Omental fat pad (tissue), 4 donors: ENCODE results near the gene GIGYF2. TPM values are rescaled to one million over a fixed set of nuclear protein-coding genes. Genes with fewer than 3 reads are reported as not detected.

Experiments
- ATAC-seq: fragments of 150-250 bp; one replicate; pipeline ENCODE4 v1.9.1; 2016; ENCODE audit warnings: mild to moderate bottlenecking, moderate library complexity; ENCODE audit not compliant: low FRiP score
- DNase-seq: peaks from one replicate; pipeline ENCODE4 v3.0.0-alpha.2; 2019; ENCODE audit warnings: low spot score
- total RNA-seq, 4 donors: library from RNA; depleted of rRNA; stranded (reverse); fragments of >200 nt; gene quantifications; one replicate each; pipeline ENCODE4 v1.1.0, GENCODE V29; 2016
- TF ChIP-seq, protein P1 (sequence below), 3 donors: fragments of 450-650 bp; IDR thresholded peaks; one replicate each; pipeline ENCODE4 v1.5.1; 2016 to 2017; ENCODE audit warnings: antibody characterized with exemption in 3 of 3, mild to moderate bottlenecking in 3 of 3, moderate library complexity in 2 of 3

The GIGYF2 gene, protein sequence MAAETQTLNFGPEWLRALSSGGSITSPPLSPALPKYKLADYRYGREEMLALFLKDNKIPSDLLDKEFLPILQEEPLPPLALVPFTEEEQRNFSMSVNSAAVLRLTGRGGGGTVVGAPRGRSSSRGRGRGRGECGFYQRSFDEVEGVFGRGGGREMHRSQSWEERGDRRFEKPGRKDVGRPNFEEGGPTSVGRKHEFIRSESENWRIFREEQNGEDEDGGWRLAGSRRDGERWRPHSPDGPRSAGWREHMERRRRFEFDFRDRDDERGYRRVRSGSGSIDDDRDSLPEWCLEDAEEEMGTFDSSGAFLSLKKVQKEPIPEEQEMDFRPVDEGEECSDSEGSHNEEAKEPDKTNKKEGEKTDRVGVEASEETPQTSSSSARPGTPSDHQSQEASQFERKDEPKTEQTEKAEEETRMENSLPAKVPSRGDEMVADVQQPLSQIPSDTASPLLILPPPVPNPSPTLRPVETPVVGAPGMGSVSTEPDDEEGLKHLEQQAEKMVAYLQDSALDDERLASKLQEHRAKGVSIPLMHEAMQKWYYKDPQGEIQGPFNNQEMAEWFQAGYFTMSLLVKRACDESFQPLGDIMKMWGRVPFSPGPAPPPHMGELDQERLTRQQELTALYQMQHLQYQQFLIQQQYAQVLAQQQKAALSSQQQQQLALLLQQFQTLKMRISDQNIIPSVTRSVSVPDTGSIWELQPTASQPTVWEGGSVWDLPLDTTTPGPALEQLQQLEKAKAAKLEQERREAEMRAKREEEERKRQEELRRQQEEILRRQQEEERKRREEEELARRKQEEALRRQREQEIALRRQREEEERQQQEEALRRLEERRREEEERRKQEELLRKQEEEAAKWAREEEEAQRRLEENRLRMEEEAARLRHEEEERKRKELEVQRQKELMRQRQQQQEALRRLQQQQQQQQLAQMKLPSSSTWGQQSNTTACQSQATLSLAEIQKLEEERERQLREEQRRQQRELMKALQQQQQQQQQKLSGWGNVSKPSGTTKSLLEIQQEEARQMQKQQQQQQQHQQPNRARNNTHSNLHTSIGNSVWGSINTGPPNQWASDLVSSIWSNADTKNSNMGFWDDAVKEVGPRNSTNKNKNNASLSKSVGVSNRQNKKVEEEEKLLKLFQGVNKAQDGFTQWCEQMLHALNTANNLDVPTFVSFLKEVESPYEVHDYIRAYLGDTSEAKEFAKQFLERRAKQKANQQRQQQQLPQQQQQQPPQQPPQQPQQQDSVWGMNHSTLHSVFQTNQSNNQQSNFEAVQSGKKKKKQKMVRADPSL (N-terminal part only)
- 10 to 100 TPM; 63.9 to 80.2 (median 72.2) TPM for total RNA-seq

DNA sequence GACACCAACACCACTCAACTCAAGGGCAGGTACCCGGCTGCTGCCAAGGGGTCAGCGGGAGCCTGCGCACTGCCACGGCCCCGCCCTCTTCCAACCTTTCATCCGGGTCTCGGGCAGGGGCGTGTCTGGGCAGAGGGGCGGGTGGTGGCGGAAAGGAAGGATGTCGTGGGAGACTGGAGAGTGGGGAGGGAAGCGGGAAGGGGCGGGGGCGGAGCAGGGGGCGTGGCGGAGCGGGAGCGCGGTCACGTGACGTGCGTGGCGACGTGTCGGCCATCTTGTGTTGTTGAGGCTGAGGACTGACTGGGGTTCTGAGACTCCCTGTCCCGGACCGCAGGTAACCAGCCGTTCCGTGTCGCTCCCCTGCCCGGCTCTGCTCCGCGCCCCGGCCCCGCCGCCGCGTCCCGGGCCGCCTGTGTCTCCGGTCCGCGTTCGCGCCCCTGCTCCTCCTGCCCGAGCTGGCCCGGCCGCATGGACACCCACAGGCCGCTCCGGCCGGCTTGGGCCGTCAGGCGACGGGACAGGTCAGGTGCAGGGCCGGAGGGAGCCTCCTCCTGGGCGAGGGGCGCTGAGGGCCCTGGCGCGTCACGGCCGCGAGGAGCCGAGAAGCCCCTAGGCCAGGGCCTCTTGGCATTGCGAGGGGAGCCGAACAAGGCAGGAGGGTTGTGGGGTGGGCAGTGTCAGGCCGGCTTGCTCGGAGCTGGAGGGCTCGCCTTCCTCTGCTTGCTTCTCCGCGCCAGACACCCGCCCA lies at the start of gene GIGYF2:
GIGYF2 (plus strand) TSS at position 273 of the 748 bp plus-strand sequence. CDS start 37,867 bp downstream, outside the sequence.
- DNase-seq, result peak; percentile 92
- TF ChIP-seq, protein P1, sequence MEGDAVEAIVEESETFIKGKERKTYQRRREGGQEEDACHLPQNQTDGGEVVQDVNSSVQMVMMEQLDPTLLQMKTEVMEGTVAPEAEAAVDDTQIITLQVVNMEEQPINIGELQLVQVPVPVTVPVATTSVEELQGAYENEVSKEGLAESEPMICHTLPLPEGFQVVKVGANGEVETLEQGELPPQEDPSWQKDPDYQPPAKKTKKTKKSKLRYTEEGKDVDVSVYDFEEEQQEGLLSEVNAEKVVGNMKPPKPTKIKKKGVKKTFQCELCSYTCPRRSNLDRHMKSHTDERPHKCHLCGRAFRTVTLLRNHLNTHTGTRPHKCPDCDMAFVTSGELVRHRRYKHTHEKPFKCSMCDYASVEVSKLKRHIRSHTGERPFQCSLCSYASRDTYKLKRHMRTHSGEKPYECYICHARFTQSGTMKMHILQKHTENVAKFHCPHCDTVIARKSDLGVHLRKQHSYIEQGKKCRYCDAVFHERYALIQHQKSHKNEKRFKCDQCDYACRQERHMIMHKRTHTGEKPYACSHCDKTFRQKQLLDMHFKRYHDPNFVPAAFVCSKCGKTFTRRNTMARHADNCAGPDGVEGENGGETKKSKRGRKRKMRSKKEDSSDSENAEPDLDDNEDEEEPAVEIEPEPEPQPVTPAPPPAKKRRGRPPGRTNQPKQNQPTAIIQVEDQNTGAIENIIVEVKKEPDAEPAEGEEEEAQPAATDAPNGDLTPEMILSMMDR (IDR thresholded peaks at IDR 0.05), result no peak
- peak; percentile 99 for ATAC-seq

DNA sequence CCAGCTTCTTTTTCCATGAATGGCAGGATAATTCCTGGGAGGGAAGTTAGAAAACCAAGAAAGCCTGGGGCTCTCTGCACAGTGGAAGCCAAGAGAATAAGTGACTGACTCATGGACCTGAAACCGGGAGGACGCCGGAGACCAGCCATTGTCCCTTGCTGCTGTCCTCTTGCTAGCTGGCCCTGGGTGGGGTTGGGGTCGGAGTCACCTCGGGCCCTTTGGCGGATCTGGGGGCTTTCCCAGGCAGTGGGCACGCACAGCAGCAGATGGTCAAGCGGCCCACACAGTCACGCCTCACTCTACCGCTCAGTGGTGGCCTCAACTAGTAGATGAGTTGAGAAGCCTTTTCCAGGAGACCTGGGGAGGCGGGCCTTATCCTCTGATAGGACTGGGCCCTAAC lies 48.1 kb upstream of the GIGYF2 start:
- DNase-seq, result no peak
- peak; percentile 35 for ATAC-seq
- TF ChIP-seq, protein P1 (IDR thresholded peaks at IDR 0.05), result no peak

DNA sequence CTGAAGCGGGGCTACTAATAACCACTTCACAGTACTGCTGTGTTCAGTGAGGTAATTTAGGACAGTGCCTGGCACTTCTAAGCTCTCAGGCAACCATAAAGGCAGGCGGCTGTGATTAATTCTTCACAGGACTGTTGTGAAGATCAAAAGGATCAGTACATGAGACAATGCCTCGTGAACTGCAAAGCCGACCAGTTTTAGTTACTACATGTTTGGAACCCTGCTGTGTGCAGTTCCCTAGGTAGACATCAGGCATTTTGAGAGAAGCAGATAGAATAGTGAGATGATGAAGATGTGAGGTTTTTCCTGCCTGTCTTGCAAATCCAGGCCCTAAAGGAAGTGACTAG lies 44.7 kb upstream of the GIGYF2 start:
- TF ChIP-seq, protein P1 (IDR thresholded peaks at IDR 0.05), result no peak
- no peak for ATAC-seq
- DNase-seq, result no peak

DNA sequence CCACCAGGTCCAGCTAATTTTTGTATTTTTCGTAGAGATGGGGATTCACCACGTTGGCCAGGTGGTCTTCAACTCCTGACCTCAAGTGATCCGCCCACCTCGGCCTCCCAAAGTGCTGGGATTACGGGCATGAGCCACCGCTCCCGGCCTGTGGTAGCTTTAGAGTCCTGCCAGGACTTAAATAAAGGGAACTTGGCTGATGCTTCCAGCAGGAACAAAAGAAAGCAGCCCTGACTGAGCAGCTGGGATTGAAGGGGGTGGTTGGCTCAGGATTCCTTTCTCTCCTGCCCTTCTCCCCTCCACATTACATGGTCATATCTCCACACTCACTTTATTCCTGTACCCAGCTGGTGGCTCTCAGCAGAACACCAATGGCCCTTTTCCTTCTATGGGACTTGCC lies 43.7 kb upstream of the GIGYF2 start:
- no peak for ATAC-seq
- TF ChIP-seq, protein P1 (IDR thresholded peaks at IDR 0.05), result no peak
- no peak for DNase-seq

DNA sequence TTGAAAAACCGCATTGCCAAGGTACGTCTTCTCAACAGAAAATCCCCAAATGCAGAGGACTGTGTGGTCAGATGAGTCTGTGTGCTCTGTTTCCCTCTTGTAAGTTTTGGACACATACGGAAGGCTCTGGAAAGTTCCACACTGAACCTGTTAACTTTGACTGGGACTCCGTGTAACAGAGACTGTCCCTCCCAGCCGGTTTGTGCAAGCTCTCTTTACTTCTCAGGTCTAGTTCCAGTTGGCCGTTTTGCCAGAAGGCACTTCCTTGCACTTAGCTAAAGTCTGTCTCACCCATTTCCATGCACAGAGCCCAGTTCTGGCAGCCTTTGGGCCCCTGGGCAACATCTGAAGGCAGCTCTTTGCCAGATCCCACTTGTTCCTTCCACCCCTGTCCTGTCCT lies 41.7 kb upstream of the GIGYF2 start:
- TF ChIP-seq, protein P1 (IDR thresholded peaks at IDR 0.05), result no peak
- ATAC-seq (no peak), DNase-seq (no peak)

DNA sequence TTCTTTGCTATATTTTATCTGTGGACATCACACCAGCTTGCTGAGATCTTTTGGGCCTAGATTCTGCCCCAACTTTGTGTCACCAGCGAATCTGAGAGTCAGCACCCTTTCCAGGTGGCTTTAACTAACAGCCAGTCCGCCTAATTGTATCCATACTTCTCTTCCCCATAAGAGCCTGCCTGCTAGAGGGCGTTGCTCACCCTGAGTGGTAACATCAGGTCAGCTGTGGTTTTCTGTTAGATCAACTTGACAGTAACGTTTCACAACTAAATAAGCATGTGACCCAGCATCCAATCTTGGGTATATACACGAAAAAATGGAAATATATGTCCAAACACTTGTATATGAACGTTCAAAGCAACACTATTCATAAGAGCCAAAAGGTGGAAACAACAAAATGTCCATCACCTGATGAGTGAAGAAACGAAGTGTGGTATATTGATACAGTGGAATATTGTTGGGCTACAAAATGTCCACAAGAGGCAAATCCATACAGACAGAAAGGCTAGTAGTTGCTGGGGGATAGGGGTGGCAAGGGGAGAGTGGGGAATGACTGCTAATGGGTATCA lies 38.8 kb upstream of the GIGYF2 start:
- DNase-seq, result no peak
- ATAC-seq, result no peak
- TF ChIP-seq, protein P1 (IDR thresholded peaks at IDR 0.05), result no peak
